NT2/D1 (cell line): Measurements from ENCODE around the gene DIAPH1.

Source experiments
- YY1 ChIP-seq: IDR thresholded peaks from 2 replicates; pipeline ENCODE4 v1.6.1; 2011; ENCODE audit not compliant: insufficient read length, insufficient read depth
- ZNF274 ChIP-seq: IDR thresholded peaks from 2 replicates; pipeline ENCODE4 v1.6.1; 2011; ENCODE audit warnings: mild to moderate bottlenecking, low read depth, low read length

DNA sequence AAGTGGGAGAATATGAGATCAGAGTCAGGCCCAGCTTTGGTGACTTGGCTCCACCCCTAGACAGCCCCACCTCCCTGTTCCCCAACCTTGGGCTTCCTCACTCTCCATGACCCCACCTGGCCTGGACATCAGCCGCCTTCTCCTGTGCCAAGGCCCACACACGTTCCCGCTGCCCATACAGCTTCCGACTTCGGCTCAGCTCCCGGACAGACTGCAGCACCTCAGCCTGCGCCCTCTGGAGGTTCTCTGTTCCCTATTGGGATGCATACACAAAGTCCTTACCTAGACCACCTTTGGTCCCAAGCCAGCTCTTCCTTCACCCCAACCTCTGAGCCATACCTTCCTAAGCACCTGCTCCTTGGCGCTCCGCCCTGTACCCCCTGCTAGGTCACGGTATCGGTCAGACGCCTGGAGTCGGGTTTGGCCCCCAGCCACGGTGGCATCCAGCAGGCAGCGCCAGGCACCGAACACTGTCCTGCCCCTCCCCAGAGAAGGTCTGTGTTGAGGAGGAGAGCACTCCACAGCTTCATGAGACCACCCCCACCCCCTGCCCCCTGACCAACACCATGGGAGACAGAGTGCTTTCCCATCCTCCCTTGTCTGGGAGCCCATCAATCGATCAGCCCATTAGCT is 30.4 kb upstream of the DIAPH1 start:
- TF ChIP-seq YY1 (no peak), ZNF274 (no peak)
